Endothelial cell of umbilical vein (primary cell): ENCODE results near the gene TFDP2. TPM values are rescaled to one million over a fixed set of nuclear protein-coding genes. Genes with fewer than 3 reads are reported as not detected.

Experiments
- BruUV-seq: library from RNA; stranded (reverse); fragments of 400-500 nt; replicated peaks from 2 replicates; lab custom pipeline; 2021; lab: Mats Ljungman, UMichigan
- CTCF ChIA-PET: fragments of 300-600, 350-600 bp; sonication (Branson Sonifier 250); formaldehyde crosslinking; loops from one replicate; lab custom pipeline; 2021; ENCODE audit warnings: antibody characterized with exemption, inconsistent platforms; lab: Charles Lee
- POLR2A ChIA-PET: fragments of 300-600, 350-600 bp; sonication (Branson Sonifier 250); formaldehyde crosslinking; loops from one replicate; lab custom pipeline; 2021; ENCODE audit warnings: antibody characterized with exemption, inconsistent platforms; lab: Charles Lee
- DNase-seq: peaks from one replicate; pipeline ENCODE4 v3.0.0-alpha.2; 2011; ENCODE audit warnings: low read depth, low spot score
- FAIRE-seq: peaks from 2 replicates; lab custom pipeline; 2011; peaks lifted over from hg19 to GRCh38; lab: Jason Lieb, UNC
- H2AFZ ChIP-seq: 2 replicates; pipeline ENCODE4 v1.6.0; 2012; ENCODE audit warnings: low read depth, low read length, control low read depth, inconsistent platforms
- H3K27ac ChIP-seq: 2 replicates; pipeline ENCODE4 v1.5.1; 2011; ENCODE audit warnings: low read depth, mild to moderate bottlenecking, control low read depth, low read length, moderate library complexity; ENCODE audit not compliant: insufficient read depth
- H3K27me3 ChIP-seq, 2 experiments: 2 replicates each; pipeline versions ENCODE4 v1.6.0 to v1.6.1; 2011; ENCODE audit warnings: low read length in 2 of 2, mixed read lengths in 1 of 2; ENCODE audit not compliant: control insufficient read depth in 2 of 2, insufficient read depth in 2 of 2
- H3K36me3 ChIP-seq, 2 experiments: 2 replicates in 1 of 2; 3 replicates in 1 of 2; pipeline ENCODE4 v1.5.1; 2011; ENCODE audit warnings: low read length in 2 of 2, mild to moderate bottlenecking in 1 of 2, moderate library complexity in 1 of 2; ENCODE audit not compliant: control insufficient read depth in 2 of 2, insufficient read depth in 2 of 2; ENCODE audit errors: extremely low read depth in 1 of 2
- H3K4me1 ChIP-seq: 3 replicates; pipeline ENCODE4 v1.5.1; 2011; ENCODE audit warnings: mild to moderate bottlenecking, low read length; ENCODE audit not compliant: control insufficient read depth, insufficient read depth; ENCODE audit errors: extremely low read depth
- H3K4me2 ChIP-seq: 2 replicates; pipeline ENCODE4 v1.6.1; 2011; ENCODE audit warnings: low read length, control low read depth, mixed read lengths; ENCODE audit not compliant: insufficient read depth
- H3K4me3 ChIP-seq, 3 experiments: fragments of 200-600 bp in 1 of 3; sonication (generic), shearing (Covaris generic) in 1 of 3; replicated peaks in 1 of 3; 2 replicates each; pipeline ENCODE4 v1.5.1; 2011 to 2016; ENCODE audit warnings: control low read depth in 3 of 3, low read length in 3 of 3, mild to moderate bottlenecking in 2 of 3, inconsistent platforms in 1 of 3, low read depth in 1 of 3, moderate library complexity in 1 of 3; ENCODE audit not compliant: insufficient read depth in 1 of 3
- H3K79me2 ChIP-seq: 2 replicates; pipeline ENCODE4 v1.6.0; 2012; ENCODE audit warnings: low read length, inconsistent platforms; ENCODE audit not compliant: control insufficient read depth, insufficient read depth
- H3K9ac ChIP-seq: replicated peaks from 2 replicates; pipeline ENCODE3; 2011; ENCODE audit warnings: low read length, control low read depth; ENCODE audit not compliant: insufficient read depth; ENCODE audit errors: extremely low read depth
- H3K9me1 ChIP-seq: replicated peaks from 3 replicates; pipeline ENCODE4 v1.6.0; 2011; ENCODE audit warnings: mild to moderate bottlenecking, low read length; ENCODE audit not compliant: control insufficient read depth, insufficient read depth; ENCODE audit errors: extremely low read depth
- H3K9me3 ChIP-seq: replicated peaks from 2 replicates; pipeline ENCODE4 v1.5.1; 2012; ENCODE audit warnings: low read length, inconsistent platforms; ENCODE audit not compliant: control insufficient read depth, insufficient read depth
- H4K20me1 ChIP-seq: replicated peaks from 2 replicates; pipeline ENCODE3; 2011; ENCODE audit warnings: mild to moderate bottlenecking, low read length; ENCODE audit not compliant: control insufficient read depth, insufficient read depth; ENCODE audit errors: extremely low read depth
- EZH2 ChIP-seq: IDR thresholded peaks from 2 replicates; pipeline ENCODE4 v1.6.1; 2012; ENCODE audit warnings: borderline replicate concordance, low read depth, mild to moderate bottlenecking, moderate library complexity, low read length, inconsistent platforms; ENCODE audit not compliant: severe bottlenecking
- FOS ChIP-seq: IDR thresholded peaks from 2 replicates; pipeline ENCODE4 v1.6.1; 2011; ENCODE audit warnings: mild to moderate bottlenecking, low read length, moderate library complexity, borderline replicate concordance; ENCODE audit not compliant: insufficient read depth
- GATA2 ChIP-seq: IDR thresholded peaks from 2 replicates; pipeline ENCODE4 v1.7.0; 2011; ENCODE audit warnings: low read depth, mild to moderate bottlenecking, moderate library complexity, mixed read lengths, low read length; ENCODE audit not compliant: insufficient read length, insufficient read depth
- JUN ChIP-seq: IDR thresholded peaks from 2 replicates; pipeline ENCODE4 v1.6.1; 2011; ENCODE audit warnings: borderline replicate concordance, low read depth; ENCODE audit not compliant: insufficient read length, insufficient read depth
- MYC ChIP-seq: IDR thresholded peaks from one replicate; pipeline ENCODE4 v1.6.1; 2011; ENCODE audit warnings: mild to moderate bottlenecking, low read depth, low read length
- POLR2A ChIP-seq: IDR thresholded peaks from 2 replicates; pipeline ENCODE4 v1.6.1; 2012; ENCODE audit warnings: low read depth, mild to moderate bottlenecking, control low read depth, low read length
- POLR2AphosphoS5 ChIP-seq: IDR thresholded peaks from 2 replicates; pipeline ENCODE4 v1.6.1; 2012; ENCODE audit warnings: low read depth, mild to moderate bottlenecking, control low read depth, low read length, moderate library complexity; ENCODE audit not compliant: insufficient read depth
- dilution Hi-C: fragments of 300-500 bp; cut with MboI; formaldehyde crosslinking; loops from one replicate; pipeline ENCODE4 v1.15.0; 2019; ENCODE audit warnings: low sequenced_read_pairs; ENCODE audit not compliant: extremely low pct_ligation_motif_present
- intact Hi-C: fragments of 100-400 bp; cut with micrococcal nuclease; formaldehyde crosslinking; loops from one replicate; pipeline ENCODE4 v1.10.0; 2022
- polyA plus RNA-seq, 4 experiments: library from polyadenylated mRNA; depleted of rRNA in 3 of 4; stranded (reverse) in 3 of 4; unstranded in 1 of 4; fragments of >200 nt; gene quantifications; 2 replicates each; pipeline versions ENCODE4 v1.2.1 to v1.2.3, GENCODE V29; 2011 to 2012; ENCODE audit warnings: missing spikeins in 1 of 4
- total RNA-seq: library from RNA; stranded (reverse); gene quantifications from 2 replicates; pipeline ENCODE4 v1.2.3, GENCODE V29; 2021
- TF ChIP-seq, protein P1 (sequence below): IDR thresholded peaks from 2 replicates; pipeline ENCODE4 v1.6.1; 2011; ENCODE audit not compliant: insufficient read depth, insufficient read length
- TF ChIP-seq, protein P2 (sequence below), 2 donors: IDR thresholded peaks; 1 replicate in 1 of 2; 2 replicates in 1 of 2; pipeline ENCODE4 v1.5.1; 2011; ENCODE audit warnings: low read length in 2 of 2, mild to moderate bottlenecking in 2 of 2, moderate library complexity in 2 of 2, control low read depth in 1 of 2, inconsistent platforms in 1 of 2, low read depth in 1 of 2; ENCODE audit not compliant: insufficient read depth in 1 of 2; ENCODE audit errors: extremely low read depth in 1 of 2

TFDP2 gene
- total and polyA plus RNA-seq, 2 donors (not counting 3 experiments of a cell fraction or from before 2014, with no cell fraction given), result 8.5 to 21.5 TPM

DNA sequence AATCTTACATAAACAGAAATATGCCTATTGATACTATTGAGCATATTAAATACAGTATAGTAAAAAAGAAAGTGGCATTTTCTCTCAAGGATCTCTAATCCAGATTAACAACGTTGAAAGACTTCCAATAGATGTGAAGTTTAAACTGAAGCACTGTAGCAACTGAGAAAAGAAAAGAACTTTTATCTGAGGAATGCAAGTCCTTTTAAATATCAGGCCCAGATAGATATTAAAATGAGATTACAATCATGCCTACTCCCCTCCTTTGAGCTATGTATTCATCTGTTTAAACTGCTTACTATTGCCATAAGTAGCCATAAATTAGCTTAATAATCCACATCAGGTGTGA lies 102.3 kb downstream of the TFDP2 start:
- no peaks in the 10 kb centered on the region for H3K9me1 ChIP-seq
- dilution Hi-C loops, result no loop called here
- H4K20me1 ChIP-seq, result no peaks in the 10 kb centered on the region
- H3K27me3 ChIP-seq, result no peaks in the 10 kb centered on the region
- DNase-seq (no peak), FAIRE-seq (no peak)
- H3K36me3 ChIP-seq, result no peaks in the 10 kb centered on the region
- no peak overlapping the region for H2AFZ ChIP-seq
- POLR2A ChIA-PET, result no interaction called here
- CTCF ChIA-PET, result interaction anchor here (1.0 kb wide), 1 partner anchor 12 kb away, joined by 3 read pairs; no protein-coding TSS in a partner anchor
- H3K79me2 ChIP-seq, result no peaks in the 10 kb centered on the region
- no peak overlapping the region for H3K4me2 ChIP-seq
- no TSS peak for BruUV-seq
- H3K9me3 ChIP-seq, result no peaks in the 10 kb centered on the region
- no peak for TF ChIP-seq EZH2
- TF ChIP-seq MYC, result no peak
- no peak for TF ChIP-seq POLR2A
- TF ChIP-seq JUN, result no peak
- no peak for TF ChIP-seq POLR2AphosphoS5
- TF ChIP-seq GATA2, result no peak
- TF ChIP-seq, protein P1, sequence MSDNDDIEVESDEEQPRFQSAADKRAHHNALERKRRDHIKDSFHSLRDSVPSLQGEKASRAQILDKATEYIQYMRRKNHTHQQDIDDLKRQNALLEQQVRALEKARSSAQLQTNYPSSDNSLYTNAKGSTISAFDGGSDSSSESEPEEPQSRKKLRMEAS, result no peak
- TF ChIP-seq, protein P2, sequence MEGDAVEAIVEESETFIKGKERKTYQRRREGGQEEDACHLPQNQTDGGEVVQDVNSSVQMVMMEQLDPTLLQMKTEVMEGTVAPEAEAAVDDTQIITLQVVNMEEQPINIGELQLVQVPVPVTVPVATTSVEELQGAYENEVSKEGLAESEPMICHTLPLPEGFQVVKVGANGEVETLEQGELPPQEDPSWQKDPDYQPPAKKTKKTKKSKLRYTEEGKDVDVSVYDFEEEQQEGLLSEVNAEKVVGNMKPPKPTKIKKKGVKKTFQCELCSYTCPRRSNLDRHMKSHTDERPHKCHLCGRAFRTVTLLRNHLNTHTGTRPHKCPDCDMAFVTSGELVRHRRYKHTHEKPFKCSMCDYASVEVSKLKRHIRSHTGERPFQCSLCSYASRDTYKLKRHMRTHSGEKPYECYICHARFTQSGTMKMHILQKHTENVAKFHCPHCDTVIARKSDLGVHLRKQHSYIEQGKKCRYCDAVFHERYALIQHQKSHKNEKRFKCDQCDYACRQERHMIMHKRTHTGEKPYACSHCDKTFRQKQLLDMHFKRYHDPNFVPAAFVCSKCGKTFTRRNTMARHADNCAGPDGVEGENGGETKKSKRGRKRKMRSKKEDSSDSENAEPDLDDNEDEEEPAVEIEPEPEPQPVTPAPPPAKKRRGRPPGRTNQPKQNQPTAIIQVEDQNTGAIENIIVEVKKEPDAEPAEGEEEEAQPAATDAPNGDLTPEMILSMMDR (IDR thresholded peaks at IDR 0.05; ENCODE audit: extremely low read depth in 1 of 2, insufficient read depth in 1 of 2, low read depth in 1 of 2, low read length in 2 of 2), result no peak
- no peak for TF ChIP-seq FOS
- no peak overlapping the region for H3K4me3 ChIP-seq
- no peak overlapping the region for H3K27ac ChIP-seq
- intact Hi-C loops, result no loop called here
- no peaks in the 10 kb centered on the region for H3K4me1 ChIP-seq
- no peak overlapping the region for H3K9ac ChIP-seq
